DOHH2 (cell line): ENCODE data around the gene LHFPL4.
"Not testable (repeated sequence)": the region's sequence is repeated elsewhere in the genome, so short reads cannot be mapped to it uniquely, and the experiment has no call there.

ENCODE experiments used
- H3F3A ChIP-seq: fragments of 200-600 bp; sonication (generic), shearing (Covaris generic); 2 replicates; pipeline ENCODE4 v1.6.0; 2016; ENCODE audit warnings: antibody characterized with exemption, mild to moderate bottlenecking; ENCODE audit not compliant: control insufficient read depth, insufficient read depth
- H3K27ac ChIP-seq: fragments of 200-600 bp; sonication (generic); 2 replicates; pipeline ENCODE4 v1.5.1; 2014; ENCODE audit warnings: low read depth, mild to moderate bottlenecking, low read length, moderate library complexity
- H3K27me3 ChIP-seq: fragments of 200-600 bp; sonication (generic); 2 replicates; pipeline ENCODE4 v1.6.1; 2014; ENCODE audit warnings: mild to moderate bottlenecking, low read length, mixed read lengths; ENCODE audit not compliant: control insufficient read depth
- H3K36me3 ChIP-seq: fragments of 200-600 bp; sonication (generic); 2 replicates; pipeline ENCODE4 v1.6.1; 2014; ENCODE audit warnings: mild to moderate bottlenecking, low read length, moderate library complexity, mixed read lengths; ENCODE audit not compliant: control insufficient read depth
- H3K4me1 ChIP-seq: fragments of 200-600 bp; sonication (generic); 2 replicates; pipeline ENCODE4 v1.6.1; 2014; ENCODE audit warnings: mild to moderate bottlenecking, low read length, mixed read lengths; ENCODE audit not compliant: control insufficient read depth
- H3K4me2 ChIP-seq: fragments of 200-600 bp; sonication (generic); 2 replicates; pipeline ENCODE4 v1.6.0; 2014; ENCODE audit warnings: mild to moderate bottlenecking, low read length, moderate library complexity
- H3K4me3 ChIP-seq: fragments of 200-600 bp; sonication (generic); 2 replicates; pipeline ENCODE4 v1.5.1; 2014; ENCODE audit warnings: mild to moderate bottlenecking, low read length, mixed read lengths
- H3K79me2 ChIP-seq: fragments of 200-600 bp; sonication (generic); 2 replicates; pipeline ENCODE4 v1.6.1; 2014; ENCODE audit warnings: mild to moderate bottlenecking, low read length, mixed read lengths; ENCODE audit not compliant: control insufficient read depth
- H3K9me2 ChIP-seq: fragments of 200-600 bp; sonication (generic); replicated peaks from 2 replicates; pipeline ENCODE4 v1.6.1; 2014; ENCODE audit warnings: mild to moderate bottlenecking, low read length, mixed read lengths; ENCODE audit not compliant: control insufficient read depth
- H3K9me3 ChIP-seq: fragments of 200-600 bp; sonication (generic); 2 replicates; pipeline ENCODE4 v1.6.1; 2014; ENCODE audit warnings: antibody characterized with exemption, low read length, mixed read lengths; ENCODE audit not compliant: control insufficient read depth, insufficient read depth
- H4K20me1 ChIP-seq: fragments of 200-600 bp; sonication (generic); 2 replicates; pipeline ENCODE4 v1.6.0; 2014; ENCODE audit warnings: low read depth, mild to moderate bottlenecking, antibody characterized with exemption, low read length, moderate library complexity; ENCODE audit not compliant: control insufficient read depth, insufficient read depth
- EZH2phosphoT487 ChIP-seq: fragments of 200-600 bp; sonication (generic); IDR thresholded peaks from 2 replicates; pipeline ENCODE4 v1.6.1; 2017; ENCODE audit warnings: borderline replicate concordance, mild to moderate bottlenecking, antibody characterized with exemption, low read length, moderate library complexity, mixed read lengths
- TF ChIP-seq, protein P1 (sequence below): fragments of 200-600 bp; sonication (generic); IDR thresholded peaks from one replicate; pipeline ENCODE4 v1.5.1; 2014; ENCODE audit warnings: antibody characterized with exemption, mild to moderate bottlenecking, low read depth, low read length; ENCODE audit not compliant: poor library complexity, severe bottlenecking

The LHFPL4 gene

DNA sequence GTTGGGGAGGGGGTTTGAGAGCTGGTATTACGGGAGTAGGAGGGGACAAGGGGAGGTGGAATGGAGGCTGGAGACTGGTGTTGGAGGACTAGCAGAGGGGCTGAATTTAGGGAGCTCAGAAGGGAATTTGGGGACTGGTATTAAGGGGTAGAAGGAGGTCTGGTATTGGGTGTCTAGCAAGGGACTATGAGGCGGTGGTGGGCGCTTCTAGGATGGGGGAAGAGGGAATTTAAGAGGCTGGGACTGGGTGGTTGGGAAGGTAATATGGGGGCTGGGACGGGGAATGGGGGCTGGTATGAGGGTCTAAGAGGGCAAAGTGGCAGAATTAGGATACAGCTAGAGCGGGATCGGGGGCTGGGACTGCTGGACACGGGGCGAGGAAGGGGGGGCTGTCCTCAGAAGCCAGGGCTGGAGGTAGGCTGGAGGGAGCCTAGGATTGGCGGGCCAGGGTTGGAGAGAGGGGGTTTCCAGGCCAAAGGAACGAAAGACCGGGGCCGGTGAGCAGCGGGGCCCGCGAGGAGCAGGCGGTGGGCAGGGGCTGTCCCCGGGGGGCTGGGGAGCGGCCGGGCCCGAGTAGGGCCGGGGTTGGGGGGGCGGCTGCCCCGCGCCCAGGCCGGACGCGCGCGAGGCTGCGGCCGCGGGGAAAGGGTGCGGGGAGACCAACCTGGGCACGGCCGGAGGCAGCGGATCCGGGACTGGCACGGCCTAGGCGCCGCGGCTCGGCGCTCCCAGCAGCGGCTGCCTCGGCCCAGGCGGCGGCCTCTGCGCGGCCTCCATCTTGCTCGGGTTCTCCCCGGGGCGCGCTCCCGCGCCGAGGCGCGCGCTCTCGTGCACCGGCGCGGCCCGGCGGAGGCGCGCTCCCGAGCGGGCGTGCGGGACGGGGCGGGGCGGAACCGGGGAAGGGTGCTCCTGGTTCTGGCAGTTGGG, at the start of gene LHFPL4:
LHFPL4 (minus strand) TSS at position 802 of the 927 bp plus-strand sequence. CDS start 1,143 bp downstream, outside the sequence.
- TF ChIP-seq, protein P1, sequence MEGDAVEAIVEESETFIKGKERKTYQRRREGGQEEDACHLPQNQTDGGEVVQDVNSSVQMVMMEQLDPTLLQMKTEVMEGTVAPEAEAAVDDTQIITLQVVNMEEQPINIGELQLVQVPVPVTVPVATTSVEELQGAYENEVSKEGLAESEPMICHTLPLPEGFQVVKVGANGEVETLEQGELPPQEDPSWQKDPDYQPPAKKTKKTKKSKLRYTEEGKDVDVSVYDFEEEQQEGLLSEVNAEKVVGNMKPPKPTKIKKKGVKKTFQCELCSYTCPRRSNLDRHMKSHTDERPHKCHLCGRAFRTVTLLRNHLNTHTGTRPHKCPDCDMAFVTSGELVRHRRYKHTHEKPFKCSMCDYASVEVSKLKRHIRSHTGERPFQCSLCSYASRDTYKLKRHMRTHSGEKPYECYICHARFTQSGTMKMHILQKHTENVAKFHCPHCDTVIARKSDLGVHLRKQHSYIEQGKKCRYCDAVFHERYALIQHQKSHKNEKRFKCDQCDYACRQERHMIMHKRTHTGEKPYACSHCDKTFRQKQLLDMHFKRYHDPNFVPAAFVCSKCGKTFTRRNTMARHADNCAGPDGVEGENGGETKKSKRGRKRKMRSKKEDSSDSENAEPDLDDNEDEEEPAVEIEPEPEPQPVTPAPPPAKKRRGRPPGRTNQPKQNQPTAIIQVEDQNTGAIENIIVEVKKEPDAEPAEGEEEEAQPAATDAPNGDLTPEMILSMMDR, result no peak
- no peak for TF ChIP-seq EZH2phosphoT487
- H3K79me2 ChIP-seq, result no peaks in the 10 kb centered on the region
- no peak within 1 kb of the TSS for H3K4me3 ChIP-seq
- no peaks in the 10 kb centered on the region for H3K36me3 ChIP-seq
- H3K27ac ChIP-seq, result no peak within 1 kb of the TSS
- no peaks in the 10 kb centered on the region for H3K9me3 ChIP-seq
- no peaks in the 10 kb centered on the region for H3F3A ChIP-seq
- H4K20me1 ChIP-seq, result no peaks in the 10 kb centered on the region
- H3K27me3 ChIP-seq, result peaks cover 10% of the 10 kb centered on the region; the same call in 1 of the 2 replicates
- H3K4me2 ChIP-seq, result no peak within 1 kb of the TSS
- H3K4me1 ChIP-seq, result no peaks in the 10 kb centered on the region
- H3K9me2 ChIP-seq, result no peaks in the 10 kb centered on the region

DNA sequence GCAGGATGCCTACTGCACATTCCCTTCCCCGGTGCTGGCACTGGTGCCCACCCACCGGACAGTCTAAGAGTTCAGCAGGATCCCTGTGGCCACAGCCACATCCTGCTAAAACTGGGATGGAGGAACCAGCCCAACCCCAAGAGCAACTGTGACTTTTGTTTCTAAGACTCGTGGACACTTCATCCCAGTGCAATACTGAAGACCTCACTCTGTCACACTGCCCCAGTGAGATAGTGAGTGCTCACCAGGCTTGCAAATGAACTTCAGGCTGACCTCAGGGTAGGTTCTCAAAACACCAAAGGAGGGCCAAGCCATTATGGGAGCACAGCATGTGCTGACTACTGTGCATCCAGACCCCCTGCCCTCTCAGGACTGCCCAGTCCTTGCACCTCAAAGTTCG, 49.0 kb upstream of the LHFPL4 start:
- TF ChIP-seq EZH2phosphoT487, result no peak
- TF ChIP-seq, protein P1, result no peak
- no peaks in the 10 kb centered on the region for H4K20me1 ChIP-seq
- H3K9me2 ChIP-seq, result no peaks in the 10 kb centered on the region
- no peak overlapping the region for H3K4me3 ChIP-seq
- no peak overlapping the region for H3K4me2 ChIP-seq
- H3K36me3 ChIP-seq, result no peaks in the 10 kb centered on the region
- no peaks in the 10 kb centered on the region for H3F3A ChIP-seq
- no peaks in the 10 kb centered on the region; the same call in none of the 2 replicates for H3K27me3 ChIP-seq
- H3K79me2 ChIP-seq, result no peaks in the 10 kb centered on the region
- H3K27ac ChIP-seq, result no peak overlapping the region
- H3K4me1 ChIP-seq, result no peaks in the 10 kb centered on the region
- H3K9me3 ChIP-seq, result peaks cover 8% of the 10 kb centered on the region; the same call in 1 of the 2 replicates

DNA sequence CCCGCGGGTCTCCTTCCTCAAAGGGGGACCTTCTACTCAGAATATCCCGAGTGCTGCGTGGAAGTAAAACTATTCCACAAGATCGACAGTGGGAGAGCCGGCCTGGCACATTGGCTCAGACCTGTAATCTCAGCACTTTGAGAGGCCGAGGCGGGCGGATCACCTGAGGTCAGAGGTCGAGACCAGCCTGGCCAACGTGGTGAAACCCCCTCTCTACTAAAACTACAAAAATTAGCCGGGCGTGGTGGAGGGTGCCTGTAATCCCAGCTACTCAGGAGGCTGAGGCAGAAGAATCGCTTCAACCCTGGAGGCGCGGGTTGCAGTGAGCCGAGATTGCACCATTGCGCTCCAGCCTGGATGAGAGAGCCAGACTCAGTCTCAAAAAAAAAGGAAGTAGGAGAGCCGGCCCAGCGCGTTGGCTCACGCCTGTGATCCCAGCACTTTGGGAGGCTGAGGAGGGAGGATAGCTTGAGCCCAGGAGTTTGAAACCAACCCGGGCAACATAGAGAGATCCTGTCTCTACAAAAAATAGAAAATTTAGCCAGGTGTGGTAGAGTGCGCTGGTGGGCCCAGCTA, 47.5 kb upstream of the LHFPL4 start:
- H3K9me2 ChIP-seq, H3K36me3 ChIP-seq, H3F3A ChIP-seq, H3K79me2 ChIP-seq, H3K4me1 ChIP-seq, H3K4me2 ChIP-seq, H3K9me3 ChIP-seq, H4K20me1 ChIP-seq, H3K27me3 ChIP-seq, H3K27ac ChIP-seq, H3K4me3 ChIP-seq: not testable (repeated sequence)

DNA sequence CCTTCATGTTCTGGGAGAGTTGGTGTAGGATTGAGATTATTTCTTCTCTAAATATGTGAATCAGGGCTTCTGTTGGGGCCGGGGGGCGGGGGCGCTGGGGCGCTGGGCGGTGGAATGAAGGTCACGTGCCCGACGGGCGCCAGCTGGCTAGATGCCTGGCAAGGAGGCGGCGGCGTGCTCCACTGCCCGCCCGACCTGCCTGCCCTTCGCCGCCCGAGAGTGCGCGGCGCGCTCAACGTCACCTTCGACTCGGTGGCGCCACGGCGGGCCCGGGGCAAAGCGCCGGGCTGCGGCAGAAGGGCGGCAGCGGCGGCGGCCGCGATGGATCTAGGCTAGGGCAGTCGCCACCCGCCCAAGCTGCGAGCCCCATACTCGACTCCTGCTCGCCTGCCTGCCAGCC, 47.0 kb upstream of the LHFPL4 start:
- TF ChIP-seq, protein P1, result no peak
- TF ChIP-seq EZH2phosphoT487, result no peak
- no peak overlapping the region for H3K4me2 ChIP-seq
- H3K79me2 ChIP-seq, result no peaks in the 10 kb centered on the region
- peaks cover 7% of the 10 kb centered on the region; the same call in 1 of the 2 replicates for H3K9me3 ChIP-seq
- no peaks in the 10 kb centered on the region for H3K9me2 ChIP-seq
- H3K4me1 ChIP-seq, result no peaks in the 10 kb centered on the region
- H3K4me3 ChIP-seq, result no peak overlapping the region
- no peaks in the 10 kb centered on the region for H4K20me1 ChIP-seq
- no peaks in the 10 kb centered on the region for H3K36me3 ChIP-seq
- H3F3A ChIP-seq, result no peaks in the 10 kb centered on the region
- H3K27me3 ChIP-seq, result no peaks in the 10 kb centered on the region; the same call in none of the 2 replicates
- no peak overlapping the region for H3K27ac ChIP-seq
